Gastrocnemius medialis (tissue), 4 donors: Measurements from ENCODE around the gene IKZF4.

Experiments used
- POLR2A ChIP-seq, 2 donors: fragments of 450-650 bp; IDR thresholded peaks; one replicate each; pipeline ENCODE4 v1.6.1; 2017; ENCODE audit warnings: antibody characterized with exemption in 2 of 2, mild to moderate bottlenecking in 2 of 2, moderate library complexity in 2 of 2
- TF ChIP-seq, protein P1 (sequence below), 5 experiments: fragments of 450-650 bp in 3 of 5; fragments of 200-600 bp in 2 of 5; sonication (generic) in 2 of 5; IDR thresholded peaks in 4 of 5; conservative IDR thresholded peaks in 1 of 5; 1 replicate in 4 of 5; 2 replicates in 1 of 5; pipeline ENCODE4 v1.5.1; 2016 to 2019; ENCODE audit warnings: antibody characterized with exemption in 5 of 5, mild to moderate bottlenecking in 3 of 5, moderate library complexity in 3 of 5

DNA sequence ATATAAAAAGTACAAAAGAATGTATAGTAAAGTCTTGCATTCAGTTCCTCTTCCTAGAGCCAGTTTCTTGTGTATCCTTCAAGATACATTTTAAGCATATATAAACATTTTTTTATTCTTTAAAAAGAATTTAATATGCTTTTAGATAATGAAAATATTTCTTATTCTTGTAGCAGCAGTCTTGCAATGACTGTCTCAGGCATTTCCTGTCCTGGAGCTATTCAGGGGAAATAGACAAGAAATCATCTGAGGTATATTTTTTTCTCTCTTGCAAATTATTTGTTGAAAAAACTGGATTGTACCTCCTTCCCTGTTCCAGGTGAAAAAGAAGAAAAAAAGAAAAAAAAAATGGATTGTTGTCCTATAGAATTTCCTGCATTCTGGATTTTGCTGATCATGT, 42.2 kb downstream of the IKZF4 start:
- TF ChIP-seq, protein P1, sequence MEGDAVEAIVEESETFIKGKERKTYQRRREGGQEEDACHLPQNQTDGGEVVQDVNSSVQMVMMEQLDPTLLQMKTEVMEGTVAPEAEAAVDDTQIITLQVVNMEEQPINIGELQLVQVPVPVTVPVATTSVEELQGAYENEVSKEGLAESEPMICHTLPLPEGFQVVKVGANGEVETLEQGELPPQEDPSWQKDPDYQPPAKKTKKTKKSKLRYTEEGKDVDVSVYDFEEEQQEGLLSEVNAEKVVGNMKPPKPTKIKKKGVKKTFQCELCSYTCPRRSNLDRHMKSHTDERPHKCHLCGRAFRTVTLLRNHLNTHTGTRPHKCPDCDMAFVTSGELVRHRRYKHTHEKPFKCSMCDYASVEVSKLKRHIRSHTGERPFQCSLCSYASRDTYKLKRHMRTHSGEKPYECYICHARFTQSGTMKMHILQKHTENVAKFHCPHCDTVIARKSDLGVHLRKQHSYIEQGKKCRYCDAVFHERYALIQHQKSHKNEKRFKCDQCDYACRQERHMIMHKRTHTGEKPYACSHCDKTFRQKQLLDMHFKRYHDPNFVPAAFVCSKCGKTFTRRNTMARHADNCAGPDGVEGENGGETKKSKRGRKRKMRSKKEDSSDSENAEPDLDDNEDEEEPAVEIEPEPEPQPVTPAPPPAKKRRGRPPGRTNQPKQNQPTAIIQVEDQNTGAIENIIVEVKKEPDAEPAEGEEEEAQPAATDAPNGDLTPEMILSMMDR (IDR thresholded peaks at IDR 0.05 in 4 of 5, conservative IDR thresholded peaks at IDR 0.05 in 1 of 5) = no peak
- no peak for TF ChIP-seq POLR2A (IDR thresholded peaks at IDR 0.05)
